ENCODE data around the gene CXCL12.

Gene CXCL12

DNA sequence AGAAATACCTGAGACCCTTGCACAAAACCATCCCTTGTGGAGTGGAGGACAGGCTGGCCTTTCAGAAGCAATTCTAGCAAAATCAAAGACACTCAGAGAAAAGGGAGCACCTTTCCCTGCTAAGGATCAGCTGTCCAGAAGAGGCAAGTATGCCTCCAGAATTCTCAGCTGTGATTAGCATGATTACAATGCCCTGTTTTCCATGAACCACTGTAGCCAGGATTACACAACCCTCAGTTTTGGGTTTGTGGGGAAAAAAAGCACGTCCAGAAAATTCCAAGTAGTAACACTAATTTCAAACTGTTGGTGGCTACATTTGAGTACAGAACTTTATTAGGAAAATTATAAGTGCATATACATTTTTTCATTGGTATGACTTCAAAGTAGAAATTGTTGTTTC is 15.0 kb downstream of the CXCL12 start:
- no peak overlapping the region for H3K27ac ChIP-seq (replicated peaks)

DNA sequence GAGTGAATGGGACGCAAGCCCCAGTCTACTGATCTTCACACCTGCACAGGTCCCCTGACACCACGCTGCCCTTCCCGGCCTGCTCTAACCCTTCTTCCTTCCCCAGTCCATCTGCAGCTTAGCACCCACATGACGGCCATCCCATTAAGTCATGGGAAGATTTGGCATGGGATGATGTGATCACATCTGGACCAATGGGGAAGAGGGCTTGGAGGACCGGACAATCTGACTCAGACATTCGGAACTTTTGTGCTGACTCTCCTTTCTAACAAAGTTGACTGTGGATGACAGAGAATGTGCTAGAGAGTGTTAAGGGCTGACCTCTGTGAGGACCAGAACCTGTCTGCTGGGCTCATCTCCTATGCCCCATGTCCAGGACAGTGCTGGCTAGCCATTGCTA is 15.6 kb downstream of the CXCL12 start:
- no peak overlapping the region for H3K27ac ChIP-seq (replicated peaks)
- TF ChIP-seq GABPA (IDR thresholded peaks at IDR 0.05; ENCODE audit: low read depth), result no peak
- TF ChIP-seq, protein P1, sequence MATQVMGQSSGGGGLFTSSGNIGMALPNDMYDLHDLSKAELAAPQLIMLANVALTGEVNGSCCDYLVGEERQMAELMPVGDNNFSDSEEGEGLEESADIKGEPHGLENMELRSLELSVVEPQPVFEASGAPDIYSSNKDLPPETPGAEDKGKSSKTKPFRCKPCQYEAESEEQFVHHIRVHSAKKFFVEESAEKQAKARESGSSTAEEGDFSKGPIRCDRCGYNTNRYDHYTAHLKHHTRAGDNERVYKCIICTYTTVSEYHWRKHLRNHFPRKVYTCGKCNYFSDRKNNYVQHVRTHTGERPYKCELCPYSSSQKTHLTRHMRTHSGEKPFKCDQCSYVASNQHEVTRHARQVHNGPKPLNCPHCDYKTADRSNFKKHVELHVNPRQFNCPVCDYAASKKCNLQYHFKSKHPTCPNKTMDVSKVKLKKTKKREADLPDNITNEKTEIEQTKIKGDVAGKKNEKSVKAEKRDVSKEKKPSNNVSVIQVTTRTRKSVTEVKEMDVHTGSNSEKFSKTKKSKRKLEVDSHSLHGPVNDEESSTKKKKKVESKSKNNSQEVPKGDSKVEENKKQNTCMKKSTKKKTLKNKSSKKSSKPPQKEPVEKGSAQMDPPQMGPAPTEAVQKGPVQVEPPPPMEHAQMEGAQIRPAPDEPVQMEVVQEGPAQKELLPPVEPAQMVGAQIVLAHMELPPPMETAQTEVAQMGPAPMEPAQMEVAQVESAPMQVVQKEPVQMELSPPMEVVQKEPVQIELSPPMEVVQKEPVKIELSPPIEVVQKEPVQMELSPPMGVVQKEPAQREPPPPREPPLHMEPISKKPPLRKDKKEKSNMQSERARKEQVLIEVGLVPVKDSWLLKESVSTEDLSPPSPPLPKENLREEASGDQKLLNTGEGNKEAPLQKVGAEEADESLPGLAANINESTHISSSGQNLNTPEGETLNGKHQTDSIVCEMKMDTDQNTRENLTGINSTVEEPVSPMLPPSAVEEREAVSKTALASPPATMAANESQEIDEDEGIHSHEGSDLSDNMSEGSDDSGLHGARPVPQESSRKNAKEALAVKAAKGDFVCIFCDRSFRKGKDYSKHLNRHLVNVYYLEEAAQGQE (IDR thresholded peaks at IDR 0.05; ENCODE audit: insufficient replicate concordance, low read depth), result no peak
- TF ChIP-seq SPI1 (IDR thresholded peaks at IDR 0.05; ENCODE audit: borderline replicate concordance, low read depth), result no peak
- TF ChIP-seq POLR2AphosphoS5 (IDR thresholded peaks at IDR 0.05; ENCODE audit: low read depth), result no peak
- TF ChIP-seq, protein P2, sequence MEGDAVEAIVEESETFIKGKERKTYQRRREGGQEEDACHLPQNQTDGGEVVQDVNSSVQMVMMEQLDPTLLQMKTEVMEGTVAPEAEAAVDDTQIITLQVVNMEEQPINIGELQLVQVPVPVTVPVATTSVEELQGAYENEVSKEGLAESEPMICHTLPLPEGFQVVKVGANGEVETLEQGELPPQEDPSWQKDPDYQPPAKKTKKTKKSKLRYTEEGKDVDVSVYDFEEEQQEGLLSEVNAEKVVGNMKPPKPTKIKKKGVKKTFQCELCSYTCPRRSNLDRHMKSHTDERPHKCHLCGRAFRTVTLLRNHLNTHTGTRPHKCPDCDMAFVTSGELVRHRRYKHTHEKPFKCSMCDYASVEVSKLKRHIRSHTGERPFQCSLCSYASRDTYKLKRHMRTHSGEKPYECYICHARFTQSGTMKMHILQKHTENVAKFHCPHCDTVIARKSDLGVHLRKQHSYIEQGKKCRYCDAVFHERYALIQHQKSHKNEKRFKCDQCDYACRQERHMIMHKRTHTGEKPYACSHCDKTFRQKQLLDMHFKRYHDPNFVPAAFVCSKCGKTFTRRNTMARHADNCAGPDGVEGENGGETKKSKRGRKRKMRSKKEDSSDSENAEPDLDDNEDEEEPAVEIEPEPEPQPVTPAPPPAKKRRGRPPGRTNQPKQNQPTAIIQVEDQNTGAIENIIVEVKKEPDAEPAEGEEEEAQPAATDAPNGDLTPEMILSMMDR (IDR thresholded peaks at IDR 0.05; ENCODE audit: insufficient read depth, low read length), result no peak
- DNase-seq (ENCODE audit: low read depth in 1 of 2, low spot score in 1 of 2), result no peak

More for the DNA sequence above, 15.0 kb downstream of the CXCL12 start:
- no peaks in the 10 kb centered on the region for H3K27me3 ChIP-seq (ENCODE audit: insufficient read depth, poor library complexity, severe bottlenecking)
- H3K4me3 ChIP-seq (replicated peaks; ENCODE audit: insufficient read depth, low read length), result no peak overlapping the region
- DNase-seq (ENCODE audit: low read depth in 1 of 2, low spot score in 1 of 2), result no peak
- TF ChIP-seq, protein P1 (IDR thresholded peaks at IDR 0.05; ENCODE audit: insufficient replicate concordance, low read depth), result no peak
- TF ChIP-seq, protein P2 (IDR thresholded peaks at IDR 0.05; ENCODE audit: insufficient read depth, low read length), result no peak
- no peak for TF ChIP-seq POLR2AphosphoS5 (IDR thresholded peaks at IDR 0.05; ENCODE audit: low read depth)
- TF ChIP-seq GABPA (IDR thresholded peaks at IDR 0.05; ENCODE audit: low read depth), result no peak
- no peak for TF ChIP-seq SPI1 (IDR thresholded peaks at IDR 0.05; ENCODE audit: borderline replicate concordance, low read depth)

DNA sequence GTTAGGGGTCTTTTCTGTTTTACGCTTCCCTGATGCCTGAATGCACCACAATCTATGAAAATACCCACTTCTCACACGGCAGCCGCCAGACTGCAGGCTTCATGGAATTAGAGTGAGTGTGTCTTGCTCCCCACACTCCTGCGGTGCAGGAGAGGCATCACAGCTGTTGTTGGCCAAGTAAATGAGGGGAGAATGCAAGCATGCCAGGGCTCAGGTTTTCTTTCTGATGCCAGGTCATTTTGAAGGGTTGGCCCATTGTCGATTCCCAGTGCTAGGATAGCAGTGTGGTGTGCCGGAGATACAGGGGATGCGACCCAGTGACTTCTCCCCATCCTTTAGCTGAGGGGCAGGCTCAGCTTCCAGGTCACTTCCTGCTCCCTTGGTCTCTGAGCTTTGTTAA is 16.3 kb downstream of the CXCL12 start:
- DNase-seq (ENCODE audit: low read depth in 1 of 2, low spot score in 1 of 2), result no peak
- Histone ChIP-seq H3K4me3 (replicated peaks; ENCODE audit: insufficient read depth, low read length) (no peak overlapping the region), H3K27me3 (ENCODE audit: insufficient read depth, poor library complexity, severe bottlenecking) (no peaks in the 10 kb centered on the region), H3K27ac (replicated peaks) (no peak overlapping the region)
- no peak for TF ChIP-seq POLR2AphosphoS5 (IDR thresholded peaks at IDR 0.05; ENCODE audit: low read depth)
- TF ChIP-seq, protein P1 (IDR thresholded peaks at IDR 0.05; ENCODE audit: insufficient replicate concordance, low read depth), result no peak
- TF ChIP-seq, protein P2 (IDR thresholded peaks at IDR 0.05; ENCODE audit: insufficient read depth, low read length), result no peak
- TF ChIP-seq GABPA (IDR thresholded peaks at IDR 0.05; ENCODE audit: low read depth), result no peak
- TF ChIP-seq SPI1 (IDR thresholded peaks at IDR 0.05; ENCODE audit: borderline replicate concordance, low read depth), result no peak

More for the DNA sequence above, 15.6 kb downstream of the CXCL12 start:
- no peaks in the 10 kb centered on the region for H3K27me3 ChIP-seq (ENCODE audit: insufficient read depth, poor library complexity, severe bottlenecking)
- H3K4me3 ChIP-seq (replicated peaks; ENCODE audit: insufficient read depth, low read length), result no peak overlapping the region
